GM04504 (cell line): ENCODE measurements around the gene IGFN1.
"Not testable (repeated sequence)": the region's sequence is repeated elsewhere in the genome, so short reads cannot be mapped to it uniquely, and the experiment has no call there.

Source experiments
- DNase-seq: peaks from one replicate; pipeline ENCODE4 v3.0.0-alpha.2; 2012; ENCODE audit warnings: low read depth

The IGFN1 gene

GRCh38 chr1:201217851-201218250 lies 27.2 kb downstream of the IGFN1 start:
- DNase-seq: no peak

GRCh38 chr1:201218409-201218808 lies 27.8 kb downstream of the IGFN1 start:
- DNase-seq: no peak

- no peak for DNase-seq
Observed at GRCh38 chr1:201219481-201220387, 29.1 kb downstream of the IGFN1 start.

GRCh38 chr1:201220388-201220715 lies 29.7 kb downstream of the IGFN1 start:
- no peak for DNase-seq

- DNase-seq: no peak
Observed at GRCh38 chr1:201221201-201221846, 30.7 kb downstream of the IGFN1 start.

GRCh38 chr1:201222125-201222524 lies 31.5 kb downstream of the IGFN1 start:
- no peak for DNase-seq

- no peak for DNase-seq
Observed at GRCh38 chr1:201223852-201224665, 33.4 kb downstream of the IGFN1 start.

GRCh38 chr1:201224666-201225370 lies 34.2 kb downstream of the IGFN1 start:
- DNase-seq: no peak

GRCh38 chr1:201226178-201226514 lies 35.5 kb downstream of the IGFN1 start:
- DNase-seq: no peak

- DNase-seq: no peak
Observed at GRCh38 chr1:201226859-201227488, 36.4 kb downstream of the IGFN1 start.

GRCh38 chr1:201228011-201228983 lies 37.7 kb downstream of the IGFN1 start:
- no peak for DNase-seq

GRCh38 chr1:201229095-201229494 lies 38.5 kb downstream of the IGFN1 start:
- no peak for DNase-seq

GRCh38 chr1:201229771-201230635 lies 39.4 kb downstream of the IGFN1 start:
- DNase-seq: peak; percentile 36

- no peak for DNase-seq
Observed at GRCh38 chr1:201230676-201231075, 40.1 kb downstream of the IGFN1 start.

- DNase-seq: not testable (repeated sequence)
Observed at GRCh38 chr1:201239646-201240045, 49.0 kb downstream of the IGFN1 start.

- no peak for DNase-seq
Observed at GRCh38 chr1:201240171-201240570, 49.5 kb downstream of the IGFN1 start.

- DNase-seq: no peak
Observed at GRCh38 chr1:201241736-201242135, 51.1 kb downstream of the IGFN1 start.

- no peak for DNase-seq
Observed at GRCh38 chr1:201245082-201245481, 54.5 kb downstream of the IGFN1 start.
